GM12878 (cell line): ENCODE results near the gene OCLN. TPM values are rescaled to one million over a fixed set of nuclear protein-coding genes. Genes with fewer than 3 reads are reported as not detected.

ENCODE experiments used
- ATAC-seq: fragments of 200-7000 bp; cut with Tn5 transposase; 3 replicates; pipeline ENCODE4 v1.9.1; 2020; ENCODE audit warnings: mild to moderate bottlenecking, moderate library complexity
- BruUV-seq: library from RNA; stranded (reverse); fragments of 400-500 nt; replicated peaks from 2 replicates; lab custom pipeline; 2021; lab: Mats Ljungman, UMichigan
- CTCF ChIA-PET: fragments of 300-600 bp; sonication (Branson Sonifier 250); formaldehyde crosslinking; extraction: SDS; loops from one replicate; lab custom pipeline; 2021; ENCODE audit warnings: inconsistent platforms; lab: Yijun Ruan, JAX
- POLR2A ChIA-PET: fragments of 350-600 bp; formaldehyde crosslinking; extraction: SDS; loops from one replicate; lab custom pipeline; 2021; ENCODE audit warnings: inconsistent platforms; lab: Charles Lee
- RAD21 ChIA-PET: fragments of 300-600 bp; sonication (Branson Sonifier 250); formaldehyde crosslinking; loops from one replicate; lab custom pipeline; 2023; ENCODE audit warnings: antibody characterized with exemption; ENCODE audit not compliant: unreplicated experiment; lab: Charles Lee
- SMC1A ChIA-PET: fragments of 300-600 bp; sonication (Branson Sonifier 250); formaldehyde crosslinking; loops from one replicate; lab custom pipeline; 2023; ENCODE audit not compliant: unreplicated experiment, uncharacterized antibody; lab: Charles Lee
- DNase-seq: peaks from one replicate; pipeline ENCODE4 v3.0.0-alpha.2; 2011; ENCODE audit warnings: low read depth, low spot score
- FAIRE-seq: peaks from 3 replicates; lab custom pipeline; 2011; peaks lifted over from hg19 to GRCh38; lab: Jason Lieb, UNC
- H2AFZ ChIP-seq: 2 replicates; pipeline ENCODE4 v1.6.0; 2011; ENCODE audit warnings: low read depth, low read length, control low read depth; ENCODE audit not compliant: control insufficient read depth
- H3K27ac ChIP-seq: 2 replicates; pipeline ENCODE4 v1.5.1; 2011; ENCODE audit warnings: control low read depth; ENCODE audit not compliant: control insufficient read depth, insufficient read depth
- H3K27me3 ChIP-seq, 2 experiments: replicated peaks in 1 of 2; 2 replicates each; pipeline versions ENCODE4 v1.6.0 to v1.6.1; 2011; ENCODE audit warnings: low read length in 1 of 2; ENCODE audit not compliant: control insufficient read depth in 2 of 2, insufficient read depth in 2 of 2
- H3K36me3 ChIP-seq, 2 experiments: 2 replicates each; pipeline ENCODE4 v1.5.1; 2011; ENCODE audit warnings: low read length in 1 of 2; ENCODE audit not compliant: control insufficient read depth in 2 of 2, insufficient read depth in 2 of 2
- H3K4me1 ChIP-seq: 2 replicates; pipeline ENCODE4 v1.6.1; 2011; ENCODE audit warnings: mild to moderate bottlenecking, low read length, moderate library complexity, mixed read lengths; ENCODE audit not compliant: control insufficient read depth, insufficient read depth
- H3K4me2 ChIP-seq: 2 replicates; pipeline ENCODE4 v1.6.0; 2011; ENCODE audit warnings: control low read depth; ENCODE audit not compliant: control insufficient read depth, insufficient read depth
- H3K4me3 ChIP-seq: fragments of 200-600 bp; sonication (generic); 2 replicates; pipeline ENCODE4 v1.5.1; 2016
- H3K79me2 ChIP-seq: 2 replicates; pipeline ENCODE4 v1.6.0; 2011; ENCODE audit warnings: low read length; ENCODE audit not compliant: control insufficient read depth, insufficient read depth
- H3K9ac ChIP-seq: 2 replicates; pipeline ENCODE4 v1.8.0; 2011; ENCODE audit warnings: low read length, control low read depth, mixed read lengths; ENCODE audit not compliant: control insufficient read depth, insufficient read depth
- H3K9me3 ChIP-seq: replicated peaks from 3 replicates; pipeline ENCODE4 v1.5.1; 2011; ENCODE audit warnings: mild to moderate bottlenecking, low read length; ENCODE audit not compliant: control insufficient read depth, insufficient read depth
- H4K20me1 ChIP-seq: 2 replicates; pipeline ENCODE4 v1.6.0; 2011; ENCODE audit not compliant: control insufficient read depth, insufficient read depth
- CBFB ChIP-seq: IDR thresholded peaks from 2 replicates; pipeline ENCODE4 v1.6.1; 2016; ENCODE audit warnings: antibody characterized with exemption, low read depth
- CBX5 ChIP-seq: sonication (generic); IDR thresholded peaks from 2 replicates; pipeline ENCODE4 v1.6.1; 2016; ENCODE audit warnings: low read depth, moderate library complexity, mild to moderate bottlenecking, inconsistent platforms
- CEBPB ChIP-seq, 2 experiments: fragments of 150-350 bp in 1 of 2; IDR thresholded peaks; 2 replicates each; pipeline ENCODE4 v1.6.1; 2012 to 2014; ENCODE audit warnings: low read depth in 2 of 2, low read length in 2 of 2, borderline replicate concordance in 1 of 2, inconsistent platforms in 1 of 2
- CHD2 ChIP-seq: IDR thresholded peaks from 2 replicates; pipeline ENCODE4 v1.6.1; 2011; ENCODE audit warnings: low read depth, low read length, improper control_type of control experiment, borderline replicate concordance
- EGR1 ChIP-seq, 2 experiments: IDR thresholded peaks; 1 replicate in 1 of 2; 2 replicates in 1 of 2; pipeline ENCODE4 v1.6.1; 2011 to 2012; ENCODE audit warnings: low read depth in 2 of 2, low read length in 2 of 2, borderline replicate concordance in 1 of 2, mild to moderate bottlenecking in 1 of 2, moderate library complexity in 1 of 2
- ELK1 ChIP-seq: IDR thresholded peaks from 2 replicates; pipeline ENCODE4 v1.6.1; 2012; ENCODE audit warnings: low read depth, low read length, improper control_type of control experiment
- ETV6 ChIP-seq, 2 experiments: fragments of 450-650 bp in 1 of 2; IDR thresholded peaks in 1 of 2; conservative IDR thresholded peaks in 1 of 2; 2 replicates each; pipeline ENCODE4 v1.6.1; 2014; ENCODE audit warnings: antibody characterized with exemption in 1 of 2, borderline replicate concordance in 1 of 2, low read depth in 1 of 2, mild to moderate bottlenecking in 1 of 2, moderate library complexity in 1 of 2
- FOXM1 ChIP-seq: IDR thresholded peaks from 2 replicates; pipeline ENCODE4 v1.6.1; 2012; ENCODE audit warnings: low read depth, mild to moderate bottlenecking, inconsistent platforms, low read length, moderate library complexity
- HDAC2 ChIP-seq: fragments of 200-600 bp; sonication (generic); IDR thresholded peaks from 2 replicates; pipeline ENCODE4 v1.6.1; 2017
- KDM1A ChIP-seq: fragments of 200-600 bp; sonication (generic); IDR thresholded peaks from 2 replicates; pipeline ENCODE4 v1.6.1; 2016; ENCODE audit warnings: borderline replicate concordance
- PAX8 ChIP-seq: fragments of 450-650 bp; IDR thresholded peaks from 2 replicates; pipeline ENCODE4 v1.6.1; 2017; ENCODE audit warnings: mild to moderate bottlenecking, moderate library complexity
- RAD21 ChIP-seq: IDR thresholded peaks from 2 replicates; pipeline ENCODE4 v1.6.1; 2011; ENCODE audit warnings: mild to moderate bottlenecking, low read depth, low read length, moderate library complexity; ENCODE audit not compliant: insufficient read depth
- SKIL ChIP-seq: fragments of 450-650 bp; IDR thresholded peaks from 2 replicates; pipeline ENCODE4 v1.6.1; 2017; ENCODE audit warnings: mild to moderate bottlenecking, low read depth, inconsistent platforms; ENCODE audit not compliant: poor library complexity, severe bottlenecking
- WRNIP1 ChIP-seq: IDR thresholded peaks from 2 replicates; pipeline ENCODE4 v1.6.1; 2011; ENCODE audit warnings: low read depth, low read length, improper control_type of control experiment, borderline replicate concordance
- YY1 ChIP-seq: IDR thresholded peaks from 2 replicates; pipeline ENCODE4 v1.6.1; 2011; ENCODE audit warnings: low read depth, mild to moderate bottlenecking, low read length
- ZSCAN29 ChIP-seq: fragments of 450-650 bp; IDR thresholded peaks from 2 replicates; pipeline ENCODE4 v1.6.1; 2017; ENCODE audit warnings: mild to moderate bottlenecking, moderate library complexity
- ZZZ3 ChIP-seq: IDR thresholded peaks from 2 replicates; pipeline ENCODE4 v1.6.1; 2011; ENCODE audit warnings: low read depth; ENCODE audit not compliant: control insufficient read depth, insufficient read length
- WGBS: methylation state at CpG from one replicate; pipeline ENCODE4 v1.1.6; 2016; ENCODE audit warnings: low lambda C conversion rate; ENCODE audit not compliant: insufficient replicate concordance, insufficient coverage; ENCODE audit errors: missing lambda C conversion rate; 5-methylcytosine and 5-hydroxymethylcytosine counted together
- in situ Hi-C: fragments of 300-500 bp; cut with MboI; formaldehyde crosslinking; loops from 9 replicates; pipeline ENCODE4 v1.14.3; 2018; ENCODE audit warnings: mixed read lengths
- intact Hi-C: fragments of 100-400 bp; cut with micrococcal nuclease; formaldehyde crosslinking; loops from one replicate; pipeline ENCODE4 v1.14.2; 2022; ENCODE audit not compliant: unreplicated experiment
- polyA plus RNA-seq, 11 experiments: library from polyadenylated mRNA; depleted of rRNA in 4 of 11; unstranded in 6 of 11; stranded (reverse) in 5 of 11; fragments of >200 nt; fragmentation: Nextera tagmentation in 4 of 11; fragmentation: Illumina TruSeq in 1 of 11; extraction: Ambion mirVana in 4 of 11; extraction: Trizol in 1 of 11; gene quantifications; 1 replicate in 1 of 11; 2 replicates in 10 of 11; pipeline versions ENCODE4 v1.2.1 to v1.2.3, GENCODE V29; 2011 to 2016; ENCODE audit warnings: inconsistent platforms in 2 of 11, missing spikeins in 2 of 11, low read depth in 1 of 11
- total RNA-seq, 4 experiments: library from RNA; depleted of rRNA in 3 of 4; stranded (reverse); fragments of >200 nt in 3 of 4; fragmentation: Illumina TruSeq in 1 of 4; extraction: Trizol in 1 of 4; gene quantifications; 2 replicates each; pipeline versions ENCODE4 v1.2.1 to v1.2.3, GENCODE V29; 2013 to 2021

OCLN gene
- total and polyA plus RNA-seq, 10 of the 15 experiments (the other 5 are each of a cell fraction or from before 2014, with no cell fraction given): 2.0 to 26.5 (median 17.0) TPM

- no peak overlapping the region for H3K4me2 ChIP-seq
- no peak overlapping the region for H3K4me3 ChIP-seq
- H3K79me2 ChIP-seq: peaks cover 5% of the 10 kb centered on the region
- no peak overlapping the region for H3K27ac ChIP-seq
- in situ Hi-C loops: loop anchor here (25.0 kb wide), 1 partner anchor 1583 kb away; no protein-coding TSS in a partner anchor
- H3K9me3 ChIP-seq: no peaks in the 10 kb centered on the region
- ATAC-seq: no peak
- WGBS: 47% methylated on average over 2 of the region's 2 CpGs
- no TSS peak for BruUV-seq
- ChIA-PET RAD21 (no interaction called here), POLR2A (no interaction called here), SMC1A (no interaction called here)
- peaks cover under 1 to 5% of the 10 kb centered on the region in 2 experiments; a peak in 3 of 4 replicates for H3K36me3 ChIP-seq
- no peak for TF ChIP-seq CHD2
- no peak for TF ChIP-seq YY1
- TF ChIP-seq CEBPB (IDR thresholded peaks at IDR 0.05; ENCODE audit: borderline replicate concordance in 1 of 2, low read depth in 2 of 2, low read length in 2 of 2): no peak
- no peak for TF ChIP-seq CBX5
- TF ChIP-seq EGR1 (IDR thresholded peaks at IDR 0.05; ENCODE audit: borderline replicate concordance in 1 of 2, low read depth in 2 of 2, low read length in 2 of 2): no peak
- TF ChIP-seq CBFB: no peak
- TF ChIP-seq RAD21: no peak
- no peak for TF ChIP-seq SKIL
- TF ChIP-seq ZSCAN29: no peak
- no peak for TF ChIP-seq ZZZ3
- no peak for TF ChIP-seq HDAC2
- no peak for TF ChIP-seq ELK1
- no peak for TF ChIP-seq PAX8
- no peak for TF ChIP-seq KDM1A
- TF ChIP-seq WRNIP1: no peak
- TF ChIP-seq ETV6 (conservative IDR thresholded peaks at IDR 0.05 in 1 of 2, IDR thresholded peaks at IDR 0.05 in 1 of 2; ENCODE audit: borderline replicate concordance in 1 of 2, low read depth in 1 of 2): no peak
- TF ChIP-seq FOXM1: no peak
- TF ChIP-seq, all 136 proteins: peak for 0
- intact Hi-C loops: no loop called here
- no peak overlapping the region for H2AFZ ChIP-seq
- no peaks in the 10 kb centered on the region; the same call in 1 of the 2 replicates for H3K4me1 ChIP-seq
- no peak overlapping the region for H3K9ac ChIP-seq
- CTCF ChIA-PET: interaction anchor here (0.5 to 1.7 kb wide), 2 partner anchors 13 to 176 kb away, joined by 3 to 5 read pairs; no protein-coding TSS in a partner anchor
- H3K27me3 ChIP-seq: no peaks in the 10 kb centered on the region
- FAIRE-seq (no peak), DNase-seq (no peak)
- H4K20me1 ChIP-seq: no peaks in the 10 kb centered on the region
Observed at GRCh38 chr5:69504036-69504435, 11.4 kb downstream of the OCLN start.
